CD8-positive, alpha-beta memory T cell (primary cell): ENCODE results near the gene EBF4. TPM values are rescaled to one million over a fixed set of nuclear protein-coding genes. Genes with fewer than 3 reads are reported as not detected.
"Not testable (repeated sequence)": the region's sequence is repeated elsewhere in the genome, so short reads cannot be mapped to it uniquely, and the experiment has no call there.

Experiments
- CTCF ChIA-PET: fragments of 350-600 bp; sonication (Branson Sonifier 250); formaldehyde crosslinking; loops from one replicate; lab custom pipeline; 2021; ENCODE audit warnings: antibody characterized with exemption; lab: Charles Lee
- POLR2A ChIA-PET: fragments of 350-600 bp; sonication (Branson Sonifier 250); formaldehyde crosslinking; loops from one replicate; lab custom pipeline; 2021; ENCODE audit warnings: antibody characterized with exemption; lab: Charles Lee
- DNase-seq, 5 donors: peaks; one replicate each; pipeline versions ENCODE4 v3.0.0 to v3.0.0-alpha.2; 2020 to 2022; ENCODE audit warnings: mixed read lengths in 1 of 5
- H3K27ac ChIP-seq: one replicate; pipeline ENCODE4 v1.7.0; 2013; ENCODE audit warnings: low read depth, mild to moderate bottlenecking, low read length, moderate library complexity
- H3K27me3 ChIP-seq: 2 replicates; pipeline ENCODE4 v1.7.0; 2013; ENCODE audit warnings: low read length, mild to moderate bottlenecking; ENCODE audit not compliant: insufficient read depth, poor library complexity, severe bottlenecking
- H3K36me3 ChIP-seq: 2 replicates; pipeline ENCODE4 v1.7.0; 2013; ENCODE audit warnings: mild to moderate bottlenecking, low read length, moderate library complexity; ENCODE audit not compliant: insufficient read depth
- H3K4me1 ChIP-seq: 2 replicates; pipeline ENCODE4 v1.7.0; 2013; ENCODE audit warnings: mild to moderate bottlenecking, low read length, moderate library complexity; ENCODE audit not compliant: insufficient read depth
- H3K4me3 ChIP-seq: 2 replicates; pipeline ENCODE4 v1.7.0; 2013; ENCODE audit warnings: mild to moderate bottlenecking, low read length
- H3K9me3 ChIP-seq: 2 replicates; pipeline ENCODE4 v1.7.0; 2013; ENCODE audit warnings: mild to moderate bottlenecking, low read length
- H3K27ac Mint-ChIP-seq, 8 donors: one replicate each; pipeline ENCODE4 v1.8.0; 2020 to 2021; ENCODE audit warnings: mixed read lengths in 8 of 8, mild to moderate bottlenecking in 6 of 8, inconsistent platforms in 3 of 8, moderate library complexity in 3 of 8
- H3K27me3 Mint-ChIP-seq, 2 donors: one replicate each; pipeline ENCODE4 v1.8.0; 2020 to 2021; ENCODE audit warnings: mixed read lengths in 2 of 2, mild to moderate bottlenecking in 1 of 2, moderate library complexity in 1 of 2
- H3K36me3 Mint-ChIP-seq, 3 donors: one replicate each; pipeline ENCODE4 v1.8.0; 2020 to 2021; ENCODE audit warnings: mixed read lengths in 3 of 3, inconsistent platforms in 1 of 3, mild to moderate bottlenecking in 1 of 3
- H3K4me1 Mint-ChIP-seq, 3 donors: one replicate each; pipeline ENCODE4 v1.8.0; 2020 to 2021; ENCODE audit warnings: mixed read lengths in 3 of 3, inconsistent platforms in 1 of 3, mild to moderate bottlenecking in 1 of 3
- H3K4me3 Mint-ChIP-seq, 7 donors: one replicate each; pipeline ENCODE4 v1.8.0; 2020 to 2021; ENCODE audit warnings: mixed read lengths in 7 of 7, mild to moderate bottlenecking in 6 of 7, moderate library complexity in 4 of 7, inconsistent platforms in 2 of 7
- H3K9me3 Mint-ChIP-seq, 5 donors: one replicate each; pipeline ENCODE4 v1.8.0; 2020 to 2022; ENCODE audit warnings: mixed read lengths in 5 of 5, mild to moderate bottlenecking in 3 of 5, moderate library complexity in 2 of 5, inconsistent platforms in 1 of 5
- polyA plus RNA-seq: library from polyadenylated mRNA; unstranded; fragments of 300-500 nt; fragmentation: Illumina TruSeq; gene quantifications from one replicate; pipeline ENCODE4 v1.2.3, GENCODE V29; 2021
- total RNA-seq, 2 experiments: library from RNA; stranded (reverse); gene quantifications; one replicate each; pipeline ENCODE4 v1.2.3, GENCODE V29; 2021

EBF4 gene
- total and polyA plus RNA-seq, 3 experiments from 2014 or later = 0.66 to 2.0 (median 0.92) TPM

DNA sequence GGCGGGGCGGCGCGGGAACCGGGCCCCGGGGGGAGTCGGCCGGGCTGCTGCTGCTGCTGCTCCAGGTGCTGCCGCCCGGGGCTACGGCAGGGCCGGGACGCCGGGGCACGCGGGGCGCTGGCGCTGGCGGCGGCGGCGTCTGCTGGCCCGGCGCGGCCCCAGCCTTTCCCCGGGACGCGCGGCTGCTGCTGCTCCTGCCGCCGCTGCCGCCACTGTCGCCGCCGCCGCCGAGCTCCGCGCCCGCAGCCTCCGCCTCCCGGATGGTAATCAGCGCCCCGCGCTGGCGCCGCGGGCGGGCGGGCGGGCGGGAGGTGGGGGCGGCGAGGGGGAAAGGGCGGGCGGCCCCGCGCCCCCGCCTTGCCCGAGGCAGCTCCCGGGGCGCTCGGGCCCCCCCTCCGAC is 306 bp downstream of the EBF4 start:
- DNase-seq = peak in 2 of 5 donors; percentile 24 to 41
- no peak overlapping the region for H3K4me3 Mint-ChIP-seq
- H3K9me3 ChIP-seq = no peaks in the 10 kb centered on the region

DNA sequence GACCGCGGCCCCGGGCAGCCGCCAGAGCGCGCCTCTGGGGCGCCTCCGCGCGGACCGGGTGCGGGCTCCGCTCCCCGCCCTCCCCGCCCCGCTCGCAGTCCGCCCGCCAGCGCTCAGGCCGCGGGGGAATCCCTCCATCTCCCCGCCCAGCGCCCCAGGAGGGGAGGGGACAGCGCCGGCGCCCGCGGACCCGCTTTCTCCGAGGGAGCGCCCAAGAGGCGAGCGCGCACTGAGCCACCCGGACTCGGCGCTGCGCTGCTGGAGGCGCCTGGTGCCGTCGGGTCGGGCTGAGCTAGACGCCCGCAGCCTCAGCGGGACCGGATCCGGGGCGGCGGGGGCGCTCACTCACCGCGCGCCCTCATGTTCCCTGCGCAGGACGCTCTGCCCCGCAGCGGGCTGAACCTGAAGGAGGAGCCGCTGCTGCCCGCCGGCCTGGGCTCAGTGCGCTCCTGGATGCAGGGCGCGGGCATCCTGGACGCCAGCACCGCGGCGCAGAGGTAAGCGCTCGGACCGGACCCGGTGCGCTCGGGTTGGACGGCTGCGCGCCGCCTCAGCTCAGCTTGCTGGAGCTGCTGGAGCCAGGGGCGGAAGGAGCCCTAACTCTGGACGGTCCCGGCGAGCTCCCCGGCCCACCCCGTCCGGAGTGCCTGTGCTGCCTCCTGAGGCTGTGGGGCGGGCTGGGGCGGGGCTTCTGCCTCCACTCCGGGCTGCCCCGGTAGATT is 867 bp downstream of the EBF4 start:
- Mint-ChIP-seq H3K36me3 (peaks cover 0 to 2% (median 1%) of the 10 kb centered on the region in 3 donors), H3K4me3 (peak overlapping the region in 4 of 7 donors; percentile 13 to 48 (median 30)), H3K4me1 (peaks cover 19 to 24% (median 19%) of the 10 kb centered on the region in 3 donors)

More for the DNA sequence above, 306 bp downstream of the EBF4 start:
- Histone ChIP-seq H3K27ac (no peak overlapping the region), H3K36me3 (no peaks in the 10 kb centered on the region), H3K27me3 (peaks cover 18% of the 10 kb centered on the region), H3K4me1 (peaks cover 12% of the 10 kb centered on the region), H3K4me3 (no peak overlapping the region)
- Mint-ChIP-seq H3K4me1 (peaks cover 24 to 29% (median 25%) of the 10 kb centered on the region in 3 donors), H3K9me3 (no peaks in the 10 kb centered on the region), H3K36me3 (peaks cover 0 to 2% (median 1%) of the 10 kb centered on the region in 3 donors), H3K27me3 (peaks cover 32 to 46% of the 10 kb centered on the region in 2 donors), H3K27ac (no peak overlapping the region)
- ChIA-PET POLR2A (interaction anchor here (0.6 to 2.3 kb wide), 2 partner anchors 48 to 58 kb away, joined by 3 to 6 read pairs; no protein-coding TSS in a partner anchor), CTCF (interaction anchor here (1.2 to 1.3 kb wide), 2 partner anchors 20 to 36 kb away, joined by 4 read pairs; no protein-coding TSS in a partner anchor)

DNA sequence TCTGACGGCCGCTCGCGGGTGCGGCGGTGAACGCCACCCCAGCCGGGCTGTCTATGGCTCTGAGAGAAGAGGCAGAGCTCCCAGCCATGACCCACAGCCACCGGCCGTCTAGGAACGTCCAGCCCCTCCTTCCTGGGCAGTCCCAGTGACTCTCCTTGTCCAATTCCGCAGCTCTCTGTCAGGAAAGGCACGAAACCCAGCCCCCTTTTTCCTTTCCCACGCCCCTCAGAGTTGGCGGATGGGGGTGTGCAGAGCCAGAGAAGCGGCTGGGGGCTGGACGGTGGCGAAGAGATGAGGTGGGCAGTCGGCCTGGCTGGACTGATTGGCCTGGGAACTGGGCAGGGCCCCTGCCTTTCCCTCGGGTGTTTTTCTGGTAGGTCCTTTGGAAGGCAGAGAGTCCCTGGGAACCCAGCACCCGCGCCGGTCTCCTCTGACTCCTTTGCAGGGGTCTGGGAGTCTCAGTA is 1.5 kb downstream of the EBF4 start:
- no peak overlapping the region for H3K27ac ChIP-seq
- peaks cover 17 to 21% (median 17%) of the 10 kb centered on the region in 3 donors for H3K4me1 Mint-ChIP-seq
- H3K36me3 Mint-ChIP-seq = peaks cover 0 to 2% (median 1%) of the 10 kb centered on the region in 3 donors
- H3K4me1 ChIP-seq = peaks cover 5% of the 10 kb centered on the region
- H3K27ac Mint-ChIP-seq = no peak overlapping the region
- peaks cover 32 to 52% of the 10 kb centered on the region in 2 donors for H3K27me3 Mint-ChIP-seq
- H3K9me3 Mint-ChIP-seq = no peaks in the 10 kb centered on the region
- H3K27me3 ChIP-seq = peaks cover 18% of the 10 kb centered on the region
- no peak overlapping the region for H3K4me3 ChIP-seq
- no peaks in the 10 kb centered on the region for H3K36me3 ChIP-seq
- ChIA-PET POLR2A (interaction anchor here (2.3 kb wide), 1 partner anchor 47 kb away, joined by 6 read pairs; no protein-coding TSS in a partner anchor), CTCF (interaction anchor here (0.8 to 1.9 kb wide), 5 partner anchors 9 to 59 kb away, joined by 3 to 5 read pairs (median 4); no protein-coding TSS in a partner anchor)
- H3K4me3 Mint-ChIP-seq = peak overlapping the region in 6 of 7 donors; percentile 19 to 73 (median 38)
- DNase-seq = no peak
- no peaks in the 10 kb centered on the region for H3K9me3 ChIP-seq

More for the DNA sequence above, 867 bp downstream of the EBF4 start:
- CTCF ChIA-PET = interaction anchor here (1.1 to 1.9 kb wide), 3 partner anchors 36 to 50 kb away, joined by 3 to 5 read pairs (median 4); no protein-coding TSS in a partner anchor
- POLR2A ChIA-PET = interaction anchor here (0.6 to 2.3 kb wide), 2 partner anchors 48 to 57 kb away, joined by 3 to 6 read pairs; no protein-coding TSS in a partner anchor
- Histone ChIP-seq H3K27ac (no peak overlapping the region), H3K27me3 (peaks cover 18% of the 10 kb centered on the region), H3K36me3 (no peaks in the 10 kb centered on the region), H3K4me3 (no peak overlapping the region), H3K4me1 (peaks cover 7% of the 10 kb centered on the region), H3K9me3 (no peaks in the 10 kb centered on the region)
- Mint-ChIP-seq H3K27me3 (peaks cover 32 to 48% of the 10 kb centered on the region in 2 donors), H3K27ac (no peak overlapping the region), H3K9me3 (no peaks in the 10 kb centered on the region)
- DNase-seq = peak in 4 of 5 donors; percentile 36 to 50 (median 42)

DNA sequence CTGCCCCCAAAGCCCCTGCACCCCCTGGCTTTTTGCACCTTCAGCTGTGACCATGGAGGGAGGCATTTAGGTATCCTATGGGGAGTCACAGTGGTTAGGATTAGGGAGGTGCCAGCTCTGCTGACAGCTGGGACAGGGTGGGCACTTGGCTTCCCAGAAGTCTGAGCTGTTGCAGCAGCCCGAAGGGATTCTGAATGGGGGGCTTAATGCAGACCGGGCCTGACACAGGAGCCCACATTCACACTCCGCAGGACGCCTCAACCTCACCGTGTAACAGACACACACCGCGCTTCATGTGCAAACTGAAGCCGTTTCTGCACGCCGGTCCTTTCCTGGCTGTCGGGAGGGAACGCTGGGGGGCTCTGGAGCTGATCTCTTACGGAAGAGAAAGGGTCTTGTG is 1.9 kb downstream of the EBF4 start:
- H3K27ac Mint-ChIP-seq = no peak overlapping the region
- CTCF ChIA-PET = interaction anchor here (0.8 to 1.9 kb wide), 5 partner anchors 9 to 58 kb away, joined by 3 to 5 read pairs (median 3); no protein-coding TSS in a partner anchor
- DNase-seq = no peak
- peaks cover 32 to 52% of the 10 kb centered on the region in 2 donors for H3K27me3 Mint-ChIP-seq
- no peak overlapping the region for H3K27ac ChIP-seq
- H3K4me3 ChIP-seq = no peak overlapping the region
- H3K36me3 Mint-ChIP-seq = peaks cover 0 to 2% (median 1%) of the 10 kb centered on the region in 3 donors
- H3K4me1 Mint-ChIP-seq = peaks cover 15 to 21% (median 17%) of the 10 kb centered on the region in 3 donors
- peak overlapping the region; percentile 19 to 83 (median 48) for H3K4me3 Mint-ChIP-seq
- no peaks in the 10 kb centered on the region for H3K36me3 ChIP-seq
- H3K9me3 ChIP-seq = no peaks in the 10 kb centered on the region
- POLR2A ChIA-PET = no interaction called here
- no peaks in the 10 kb centered on the region for H3K9me3 Mint-ChIP-seq
- peaks cover 18% of the 10 kb centered on the region for H3K27me3 ChIP-seq
- H3K4me1 ChIP-seq = peaks cover 5% of the 10 kb centered on the region

DNA sequence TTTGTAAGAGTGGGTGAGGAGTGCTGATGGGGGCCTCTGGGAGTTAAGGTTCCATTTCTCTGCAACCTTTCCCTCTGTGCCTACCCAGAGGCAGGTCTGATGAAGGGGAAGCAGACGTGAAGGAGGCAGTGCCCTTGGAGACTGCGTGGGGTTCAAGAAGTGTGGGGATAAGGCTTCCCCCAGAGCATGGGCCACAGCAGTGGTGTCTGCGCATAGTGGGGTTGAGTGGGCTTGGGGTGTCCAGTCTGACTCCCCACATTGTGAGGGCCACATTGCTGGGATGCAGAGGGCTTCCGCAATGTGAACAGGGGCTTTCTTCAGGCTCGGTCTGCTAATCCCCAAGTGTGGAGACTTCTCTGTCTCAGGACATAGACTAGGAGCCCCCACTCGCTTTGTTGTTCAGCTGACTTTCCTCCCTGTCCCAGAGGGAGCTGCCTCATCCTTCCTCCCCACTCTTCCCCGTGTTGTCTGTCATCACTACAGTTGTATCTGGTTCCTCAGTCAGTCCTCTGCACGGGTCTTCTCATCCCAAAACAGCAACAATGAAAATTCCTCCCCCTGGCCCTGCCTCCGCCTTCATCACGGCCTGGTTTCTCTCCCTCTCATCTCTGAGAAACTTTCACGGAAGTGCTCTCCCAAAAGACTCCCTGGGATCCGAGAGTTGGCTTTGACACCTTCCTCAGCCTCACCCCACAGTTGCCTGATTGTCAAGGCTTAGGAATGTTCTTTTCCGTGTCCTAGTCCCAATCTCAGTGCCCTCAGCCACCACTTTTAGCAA is 2.8 kb downstream of the EBF4 start:
- Histone ChIP-seq H3K36me3 (no peaks in the 10 kb centered on the region), H3K4me3 (no peak overlapping the region), H3K27me3 (peaks cover 18% of the 10 kb centered on the region), H3K4me1 (peaks cover 5% of the 10 kb centered on the region), H3K9me3 (no peaks in the 10 kb centered on the region), H3K27ac (no peak overlapping the region)
- Mint-ChIP-seq H3K36me3 (peaks cover 0 to 2% (median 1%) of the 10 kb centered on the region in 3 donors), H3K27ac (peak overlapping the region in 1 of 8 donors; percentile 60), H3K4me3 (peak overlapping the region; percentile 17 to 83 (median 48)), H3K27me3 (peaks cover 32 to 56% of the 10 kb centered on the region in 2 donors), H3K9me3 (no peaks in the 10 kb centered on the region), H3K4me1 (peaks cover 15 to 21% (median 17%) of the 10 kb centered on the region in 3 donors)
- DNase-seq = no peak
- CTCF ChIA-PET = interaction anchor here (0.8 to 1.9 kb wide), 3 partner anchors 18 to 48 kb away, joined by 3 to 5 read pairs (median 3); no protein-coding TSS in a partner anchor
- POLR2A ChIA-PET = no interaction called here

DNA sequence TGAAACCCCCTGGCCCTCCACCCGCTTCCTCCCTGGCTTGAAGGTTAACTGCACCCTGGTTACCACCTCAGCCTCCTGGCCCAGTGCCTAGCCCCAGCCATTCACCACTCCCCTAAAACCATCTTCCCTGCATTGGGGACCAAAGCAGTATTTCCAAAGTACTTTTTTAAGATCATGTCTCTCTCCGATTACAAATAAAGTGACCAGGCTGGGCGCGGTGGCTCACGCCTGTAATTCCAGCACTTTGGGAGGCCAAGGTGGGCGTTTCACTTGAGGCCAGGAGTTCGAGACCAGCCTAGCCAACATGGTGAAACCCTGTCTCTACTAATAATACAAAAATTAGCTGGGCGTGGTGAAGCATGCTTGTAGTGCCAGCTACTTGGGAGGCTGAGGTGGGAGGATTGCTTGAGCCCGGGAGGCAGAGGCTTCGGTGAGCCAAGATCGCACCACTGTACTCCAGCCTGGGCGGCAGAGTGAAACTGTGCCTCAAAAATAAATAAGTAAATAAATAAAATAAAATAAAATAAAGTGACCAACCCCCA is 3.5 kb downstream of the EBF4 start:
- DNase-seq = not testable (repeated sequence)

DNA sequence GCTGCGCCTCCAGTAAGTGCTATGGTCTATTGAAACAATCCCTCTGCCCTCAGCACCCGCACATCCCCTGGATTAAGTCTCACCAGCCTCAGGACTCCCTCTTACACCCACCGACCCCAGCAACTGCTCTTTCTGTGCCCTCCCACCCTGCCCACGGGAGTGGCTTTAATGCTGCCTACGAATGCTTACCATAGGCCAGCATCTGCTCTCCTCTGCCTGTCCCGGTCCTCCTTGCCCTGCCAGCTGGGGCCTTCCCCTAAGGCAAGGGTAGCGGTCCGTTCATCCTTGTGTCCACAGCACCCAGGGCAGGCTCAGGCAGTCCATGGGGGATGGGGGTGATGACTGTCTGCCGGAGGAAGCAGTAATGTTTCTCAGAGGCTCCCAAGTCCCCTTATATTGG is 4.1 kb downstream of the EBF4 start:
- H3K9me3 ChIP-seq = no peaks in the 10 kb centered on the region
- peaks cover 18% of the 10 kb centered on the region for H3K27me3 ChIP-seq
- peaks cover 5% of the 10 kb centered on the region for H3K4me1 ChIP-seq
- H3K4me3 ChIP-seq = no peak overlapping the region
- peaks cover 0 to 2% (median 1%) of the 10 kb centered on the region in 3 donors for H3K36me3 Mint-ChIP-seq
- no peak overlapping the region for H3K27ac ChIP-seq
- POLR2A ChIA-PET = no interaction called here
- H3K9me3 Mint-ChIP-seq = no peaks in the 10 kb centered on the region
- CTCF ChIA-PET = interaction anchor here (1.1 kb wide), 2 partner anchors 9 to 45 kb away, joined by 3 read pairs; no protein-coding TSS in a partner anchor
- H3K4me1 Mint-ChIP-seq = peaks cover 5 to 11% (median 6%) of the 10 kb centered on the region in 3 donors
- H3K27ac Mint-ChIP-seq = no peak overlapping the region
- no peaks in the 10 kb centered on the region for H3K36me3 ChIP-seq
- peaks cover 28 to 51% of the 10 kb centered on the region in 2 donors for H3K27me3 Mint-ChIP-seq
- H3K4me3 Mint-ChIP-seq = no peak overlapping the region
- DNase-seq = no peak

More for the DNA sequence above, 3.5 kb downstream of the EBF4 start:
- peaks cover 18% of the 10 kb centered on the region for H3K27me3 ChIP-seq
- H3K4me1 ChIP-seq, H3K36me3 Mint-ChIP-seq, H3K9me3 ChIP-seq, H3K4me3 ChIP-seq, POLR2A ChIA-PET, H3K27ac ChIP-seq, H3K9me3 Mint-ChIP-seq, H3K36me3 ChIP-seq, H3K27ac Mint-ChIP-seq: not testable (repeated sequence)
- peaks cover 32 to 57% of the 10 kb centered on the region in 2 donors for H3K27me3 Mint-ChIP-seq
- H3K4me1 Mint-ChIP-seq = peaks cover 11 to 17% (median 12%) of the 10 kb centered on the region in 3 donors
- peak overlapping the region in 1 of 7 donors; percentile 58 for H3K4me3 Mint-ChIP-seq
- CTCF ChIA-PET = interaction anchor here (1.1 kb wide), 1 partner anchor 45 kb away, joined by 3 read pairs; no protein-coding TSS in a partner anchor
